Measurements from ENCODE around the gene CSNK2A1.
"Not testable (repeated sequence)": the region's sequence is repeated elsewhere in the genome, so short reads cannot be mapped to it uniquely, and the experiment has no call there.

The CSNK2A1 gene

DNA sequence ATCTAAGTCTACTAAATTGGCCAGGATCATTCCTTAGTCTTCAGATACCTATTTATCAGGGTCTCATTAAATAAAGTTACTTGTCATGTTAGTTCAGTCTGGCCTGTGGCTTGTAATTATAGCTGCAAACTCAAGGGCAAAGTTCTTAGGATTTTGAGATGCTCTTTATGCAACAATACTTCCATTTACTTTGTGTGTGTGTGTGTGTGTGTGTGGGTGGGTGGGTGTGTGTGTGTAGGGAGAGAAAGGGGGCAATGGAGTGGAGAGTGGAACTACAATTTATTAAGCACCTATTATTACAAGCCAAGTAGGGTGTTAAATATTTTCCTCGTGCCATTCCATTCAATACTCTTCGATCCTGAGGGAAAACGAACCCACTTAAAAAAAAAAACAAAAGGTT lies 63.5 kb downstream of the CSNK2A1 start:
- DNase-seq, result no peak

DNA sequence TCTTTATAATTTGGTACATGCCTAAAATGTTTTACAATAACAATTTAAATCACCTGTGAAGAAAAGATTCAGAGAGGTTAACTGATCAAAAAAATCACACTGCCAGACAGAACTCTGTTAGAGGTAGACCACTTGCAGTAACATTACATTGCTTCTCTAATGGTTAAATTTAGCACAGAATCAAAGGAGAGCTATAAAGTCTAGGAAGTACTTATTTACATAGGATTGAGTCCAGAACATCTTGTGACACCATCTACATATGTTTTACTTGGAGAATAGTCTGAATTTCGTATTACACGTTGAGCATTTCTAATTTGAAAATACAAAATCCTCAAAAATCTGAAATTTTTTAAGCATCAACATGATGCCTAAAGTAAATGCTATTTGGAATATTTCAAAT lies 64.1 kb downstream of the CSNK2A1 start:
- DNase-seq, result no peak

- peak; percentile 67 for DNase-seq
Observed at GRCh38 chr20:478949-479429, 64.6 kb downstream of the CSNK2A1 start.

- DNase-seq, result no peak
Observed at GRCh38 chr20:478010-478948, 65.3 kb downstream of the CSNK2A1 start.

- DNase-seq, result not testable (repeated sequence)
Observed at GRCh38 chr20:476561-477249, 66.9 kb downstream of the CSNK2A1 start.

- DNase-seq, result no peak
Observed at GRCh38 chr20:475463-476357, 67.9 kb downstream of the CSNK2A1 start.

GRCh38 chr20:474581-474980 lies 69.0 kb downstream of the CSNK2A1 start:
- DNase-seq, result no peak

DNA sequence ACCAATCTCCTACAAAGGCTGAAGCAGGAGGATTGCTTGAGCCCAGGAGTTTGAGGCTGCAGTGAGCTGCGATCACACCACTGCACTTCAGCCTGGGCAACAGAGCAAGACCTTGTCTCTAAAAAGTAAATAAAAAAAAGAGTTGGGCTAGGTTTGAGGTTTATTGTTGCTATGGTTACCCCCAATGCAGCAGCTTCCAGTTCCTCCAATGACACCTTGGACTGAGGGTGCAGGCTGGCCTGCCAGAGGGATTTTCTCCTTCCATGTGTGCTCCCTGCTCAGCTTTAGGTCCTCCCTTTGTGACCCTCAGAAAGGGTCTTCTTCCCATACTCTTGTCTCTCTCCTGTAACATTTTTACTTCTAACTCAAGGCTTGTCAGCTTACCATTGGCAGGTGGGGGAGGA lies 70.7 kb downstream of the CSNK2A1 start:
- DNase-seq, result no peak

GRCh38 chr20:472137-472846 lies 71.3 kb downstream of the CSNK2A1 start:
- DNase-seq, result no peak

- DNase-seq, result no peak
Observed at GRCh38 chr20:469746-470490, 73.7 kb downstream of the CSNK2A1 start.

- DNase-seq, result no peak
Observed at GRCh38 chr20:467755-468154, 75.8 kb downstream of the CSNK2A1 start.

DNA sequence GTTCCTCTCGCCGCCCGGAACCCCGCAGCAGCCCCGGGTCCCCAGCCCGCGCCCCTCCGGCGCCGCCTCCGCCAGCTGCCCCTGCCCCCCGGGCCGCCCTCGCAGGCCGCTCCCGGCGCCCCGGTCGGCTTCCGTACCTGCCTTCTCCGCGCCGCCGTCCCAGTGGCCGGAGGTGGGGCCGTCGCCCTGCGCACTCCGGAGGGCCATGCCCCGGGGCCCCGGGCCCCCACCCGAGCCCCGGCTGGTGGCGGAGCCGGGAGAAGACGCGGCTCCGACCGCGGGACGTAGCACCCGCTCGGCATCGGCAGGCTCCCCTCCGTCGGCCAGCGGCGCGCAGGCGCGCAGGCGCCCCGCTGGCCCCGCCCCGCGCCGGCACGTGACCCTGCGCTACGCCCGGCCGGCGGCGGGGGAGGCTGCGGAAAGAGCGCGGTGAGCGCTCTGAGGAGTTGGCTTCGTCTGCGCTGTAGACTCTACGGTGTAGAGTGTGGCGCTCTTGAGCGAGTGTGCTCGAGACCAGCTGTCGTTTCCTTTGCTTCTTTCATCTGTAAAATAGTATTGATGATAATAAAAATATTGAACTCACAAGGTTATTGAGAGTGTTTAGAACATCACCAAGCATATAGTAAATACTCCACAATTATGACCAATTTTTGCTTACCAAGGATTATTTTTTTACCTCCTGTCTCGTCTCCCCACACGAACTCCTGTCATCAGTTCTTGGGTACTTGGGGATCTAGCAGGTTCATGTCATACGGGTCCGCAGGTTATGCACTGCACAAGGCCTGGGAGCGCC lies 81.2 kb downstream of the CSNK2A1 start, which contains the start of gene TBC1D20:
Gene TBC1D20 (minus strand): TSS at position 335 of the 793 bp plus-strand sequence. CDS start 128 bp downstream, at position 207.
- DNase-seq, result peak; percentile 89

GRCh38 chr20:461254-462198 lies 82.1 kb downstream of the CSNK2A1 start:
- DNase-seq, result peak; percentile 48

DNA sequence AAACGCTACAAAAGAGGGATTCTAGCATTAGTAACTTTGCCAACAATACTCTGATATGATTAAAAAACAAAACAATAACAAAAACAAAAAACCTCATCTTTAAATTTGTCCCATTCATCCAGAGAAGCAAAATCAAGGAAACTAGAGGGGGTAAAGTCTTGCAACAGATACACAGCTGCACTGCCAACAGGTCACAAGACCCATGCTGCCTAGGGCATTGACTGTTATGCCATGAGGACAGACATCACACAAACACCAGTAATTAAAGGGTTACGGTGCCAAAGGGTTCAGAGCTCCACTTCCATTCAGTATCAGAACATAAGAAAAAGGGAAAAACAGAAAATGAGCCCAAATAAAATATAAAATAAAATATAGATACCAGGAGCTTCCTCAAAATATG lies 82.9 kb downstream of the CSNK2A1 start:
- peak; percentile 8 for DNase-seq

DNA sequence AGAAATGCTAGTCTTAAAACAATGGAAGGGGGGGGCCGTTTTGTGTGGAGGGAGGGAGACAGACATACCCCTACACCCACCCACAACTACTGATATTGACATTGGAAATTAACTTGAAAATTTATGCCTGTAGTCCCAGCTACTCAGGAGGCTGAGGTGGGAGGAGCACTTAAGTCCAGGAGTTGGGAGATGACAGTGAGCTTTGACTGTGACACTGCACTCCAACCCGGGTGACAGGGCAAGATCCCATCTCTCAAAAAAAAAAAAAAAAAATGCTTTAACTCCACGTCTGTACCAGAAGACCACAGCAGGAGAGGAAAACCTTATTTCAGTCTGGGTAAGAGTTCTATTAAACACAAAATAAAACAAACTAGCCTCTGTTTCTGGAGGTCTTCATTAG lies 83.4 kb downstream of the CSNK2A1 start:
- no peak for DNase-seq

DNA sequence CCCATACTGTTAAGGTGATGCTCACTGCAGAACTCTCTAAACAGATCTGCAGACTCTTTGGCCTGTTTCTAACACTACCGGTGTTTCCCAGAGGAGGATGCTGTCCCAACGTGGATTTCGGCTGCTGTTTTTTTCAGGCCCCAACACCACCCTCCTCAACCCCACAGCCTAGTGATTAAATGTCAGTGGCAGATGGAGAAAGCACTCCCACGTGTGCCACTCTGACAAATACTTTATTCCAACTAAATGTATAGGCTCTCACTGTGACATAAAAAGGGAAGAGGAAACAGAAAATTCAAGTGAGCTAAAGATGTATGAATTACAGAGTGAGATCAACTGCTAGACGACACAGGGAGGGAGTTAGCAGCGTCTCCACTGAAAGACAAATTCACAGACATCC lies 84.8 kb downstream of the CSNK2A1 start:
- no peak for DNase-seq

DNA sequence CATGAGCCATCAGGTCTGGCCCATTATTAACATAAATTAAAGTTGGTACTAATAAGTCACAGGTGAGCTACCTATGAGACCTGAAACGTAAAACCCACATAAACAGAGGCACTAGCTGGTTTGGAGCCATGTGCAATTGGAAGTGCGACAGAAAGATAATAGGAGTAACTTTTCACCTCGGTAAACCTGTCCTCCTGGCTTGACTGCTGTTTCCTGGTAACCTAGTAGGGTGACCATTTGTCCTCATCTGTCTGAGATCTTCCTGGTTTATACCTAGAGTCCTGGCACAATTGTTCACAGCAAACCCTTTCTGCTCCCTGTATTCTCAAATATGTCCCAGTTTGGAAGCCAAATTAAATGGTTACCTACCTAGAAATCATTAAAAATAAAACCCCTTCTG lies 88.6 kb downstream of the CSNK2A1 start:
- DNase-seq, result no peak

- DNase-seq, result not testable (repeated sequence)
Observed at GRCh38 chr20:452021-452420, 91.6 kb downstream of the CSNK2A1 start.

All from activated CD4-positive, alpha-beta T cell treated with anti-CD3 and anti-CD28 coated beads, Interleukin-2, amount 50 U/mL, for 16 hours (primary cell).